Endothelial cell of umbilical vein (primary cell): Measurements from ENCODE around the gene RPL11. TPM values are rescaled to one million over a fixed set of nuclear protein-coding genes. Genes with fewer than 3 reads are reported as not detected.

Experiments
- BruUV-seq: library from RNA; stranded (reverse); fragments of 400-500 nt; replicated peaks from 2 replicates; lab custom pipeline; 2021; lab: Mats Ljungman, UMichigan
- CTCF ChIA-PET: fragments of 300-600, 350-600 bp; sonication (Branson Sonifier 250); formaldehyde crosslinking; loops from one replicate; lab custom pipeline; 2021; ENCODE audit warnings: antibody characterized with exemption, inconsistent platforms; lab: Charles Lee
- POLR2A ChIA-PET: fragments of 300-600, 350-600 bp; sonication (Branson Sonifier 250); formaldehyde crosslinking; loops from one replicate; lab custom pipeline; 2021; ENCODE audit warnings: antibody characterized with exemption, inconsistent platforms; lab: Charles Lee
- DNase-seq: peaks from one replicate; pipeline ENCODE4 v3.0.0-alpha.2; 2011; ENCODE audit warnings: low read depth, low spot score
- FAIRE-seq: peaks from 2 replicates; lab custom pipeline; 2011; peaks lifted over from hg19 to GRCh38; lab: Jason Lieb, UNC
- H2AFZ ChIP-seq: 2 replicates; pipeline ENCODE4 v1.6.0; 2012; ENCODE audit warnings: low read depth, low read length, control low read depth, inconsistent platforms
- H3K27ac ChIP-seq: 2 replicates; pipeline ENCODE4 v1.5.1; 2011; ENCODE audit warnings: low read depth, mild to moderate bottlenecking, control low read depth, low read length, moderate library complexity; ENCODE audit not compliant: insufficient read depth
- H3K27me3 ChIP-seq, 2 experiments: 2 replicates each; pipeline versions ENCODE4 v1.6.0 to v1.6.1; 2011; ENCODE audit warnings: low read length in 2 of 2, mixed read lengths in 1 of 2; ENCODE audit not compliant: control insufficient read depth in 2 of 2, insufficient read depth in 2 of 2
- H3K36me3 ChIP-seq, 2 experiments: 2 replicates in 1 of 2; 3 replicates in 1 of 2; pipeline ENCODE4 v1.5.1; 2011; ENCODE audit warnings: low read length in 2 of 2, mild to moderate bottlenecking in 1 of 2, moderate library complexity in 1 of 2; ENCODE audit not compliant: control insufficient read depth in 2 of 2, insufficient read depth in 2 of 2; ENCODE audit errors: extremely low read depth in 1 of 2
- H3K4me1 ChIP-seq: 3 replicates; pipeline ENCODE4 v1.5.1; 2011; ENCODE audit warnings: mild to moderate bottlenecking, low read length; ENCODE audit not compliant: control insufficient read depth, insufficient read depth; ENCODE audit errors: extremely low read depth
- H3K4me2 ChIP-seq: 2 replicates; pipeline ENCODE4 v1.6.1; 2011; ENCODE audit warnings: low read length, control low read depth, mixed read lengths; ENCODE audit not compliant: insufficient read depth
- H3K4me3 ChIP-seq, 3 experiments: fragments of 200-600 bp in 1 of 3; sonication (generic), shearing (Covaris generic) in 1 of 3; replicated peaks in 1 of 3; 2 replicates each; pipeline ENCODE4 v1.5.1; 2011 to 2016; ENCODE audit warnings: control low read depth in 3 of 3, low read length in 3 of 3, mild to moderate bottlenecking in 2 of 3, inconsistent platforms in 1 of 3, low read depth in 1 of 3, moderate library complexity in 1 of 3; ENCODE audit not compliant: insufficient read depth in 1 of 3
- H3K79me2 ChIP-seq: 2 replicates; pipeline ENCODE4 v1.6.0; 2012; ENCODE audit warnings: low read length, inconsistent platforms; ENCODE audit not compliant: control insufficient read depth, insufficient read depth
- H3K9ac ChIP-seq: replicated peaks from 2 replicates; pipeline ENCODE3; 2011; ENCODE audit warnings: low read length, control low read depth; ENCODE audit not compliant: insufficient read depth; ENCODE audit errors: extremely low read depth
- H3K9me1 ChIP-seq: replicated peaks from 3 replicates; pipeline ENCODE4 v1.6.0; 2011; ENCODE audit warnings: mild to moderate bottlenecking, low read length; ENCODE audit not compliant: control insufficient read depth, insufficient read depth; ENCODE audit errors: extremely low read depth
- H3K9me3 ChIP-seq: replicated peaks from 2 replicates; pipeline ENCODE4 v1.5.1; 2012; ENCODE audit warnings: low read length, inconsistent platforms; ENCODE audit not compliant: control insufficient read depth, insufficient read depth
- H4K20me1 ChIP-seq: replicated peaks from 2 replicates; pipeline ENCODE3; 2011; ENCODE audit warnings: mild to moderate bottlenecking, low read length; ENCODE audit not compliant: control insufficient read depth, insufficient read depth; ENCODE audit errors: extremely low read depth
- EZH2 ChIP-seq: IDR thresholded peaks from 2 replicates; pipeline ENCODE4 v1.6.1; 2012; ENCODE audit warnings: borderline replicate concordance, low read depth, mild to moderate bottlenecking, moderate library complexity, low read length, inconsistent platforms; ENCODE audit not compliant: severe bottlenecking
- FOS ChIP-seq: IDR thresholded peaks from 2 replicates; pipeline ENCODE4 v1.6.1; 2011; ENCODE audit warnings: mild to moderate bottlenecking, low read length, moderate library complexity, borderline replicate concordance; ENCODE audit not compliant: insufficient read depth
- GATA2 ChIP-seq: IDR thresholded peaks from 2 replicates; pipeline ENCODE4 v1.7.0; 2011; ENCODE audit warnings: low read depth, mild to moderate bottlenecking, moderate library complexity, mixed read lengths, low read length; ENCODE audit not compliant: insufficient read length, insufficient read depth
- JUN ChIP-seq: IDR thresholded peaks from 2 replicates; pipeline ENCODE4 v1.6.1; 2011; ENCODE audit warnings: borderline replicate concordance, low read depth; ENCODE audit not compliant: insufficient read length, insufficient read depth
- dilution Hi-C: fragments of 300-500 bp; cut with MboI; formaldehyde crosslinking; loops from one replicate; pipeline ENCODE4 v1.15.0; 2019; ENCODE audit warnings: low sequenced_read_pairs; ENCODE audit not compliant: extremely low pct_ligation_motif_present
- intact Hi-C: fragments of 100-400 bp; cut with micrococcal nuclease; formaldehyde crosslinking; loops from one replicate; pipeline ENCODE4 v1.10.0; 2022
- polyA plus RNA-seq, 4 experiments: library from polyadenylated mRNA; depleted of rRNA in 3 of 4; stranded (reverse) in 3 of 4; unstranded in 1 of 4; fragments of >200 nt; gene quantifications; 2 replicates each; pipeline versions ENCODE4 v1.2.1 to v1.2.3, GENCODE V29; 2011 to 2012; ENCODE audit warnings: missing spikeins in 1 of 4
- total RNA-seq: library from RNA; stranded (reverse); gene quantifications from 2 replicates; pipeline ENCODE4 v1.2.3, GENCODE V29; 2021
- TF ChIP-seq, protein P1 (sequence below): IDR thresholded peaks from 2 replicates; pipeline ENCODE4 v1.6.1; 2011; ENCODE audit not compliant: insufficient read depth, insufficient read length
- TF ChIP-seq, protein P2 (sequence below), 2 donors: IDR thresholded peaks; 1 replicate in 1 of 2; 2 replicates in 1 of 2; pipeline ENCODE4 v1.5.1; 2011; ENCODE audit warnings: low read length in 2 of 2, mild to moderate bottlenecking in 2 of 2, moderate library complexity in 2 of 2, control low read depth in 1 of 2, inconsistent platforms in 1 of 2, low read depth in 1 of 2; ENCODE audit not compliant: insufficient read depth in 1 of 2; ENCODE audit errors: extremely low read depth in 1 of 2

The RPL11 gene
- total and polyA plus RNA-seq, 2 donors (not counting 3 experiments of a cell fraction or from before 2014, with no cell fraction given) = 861 to 1,084 TPM

DNA sequence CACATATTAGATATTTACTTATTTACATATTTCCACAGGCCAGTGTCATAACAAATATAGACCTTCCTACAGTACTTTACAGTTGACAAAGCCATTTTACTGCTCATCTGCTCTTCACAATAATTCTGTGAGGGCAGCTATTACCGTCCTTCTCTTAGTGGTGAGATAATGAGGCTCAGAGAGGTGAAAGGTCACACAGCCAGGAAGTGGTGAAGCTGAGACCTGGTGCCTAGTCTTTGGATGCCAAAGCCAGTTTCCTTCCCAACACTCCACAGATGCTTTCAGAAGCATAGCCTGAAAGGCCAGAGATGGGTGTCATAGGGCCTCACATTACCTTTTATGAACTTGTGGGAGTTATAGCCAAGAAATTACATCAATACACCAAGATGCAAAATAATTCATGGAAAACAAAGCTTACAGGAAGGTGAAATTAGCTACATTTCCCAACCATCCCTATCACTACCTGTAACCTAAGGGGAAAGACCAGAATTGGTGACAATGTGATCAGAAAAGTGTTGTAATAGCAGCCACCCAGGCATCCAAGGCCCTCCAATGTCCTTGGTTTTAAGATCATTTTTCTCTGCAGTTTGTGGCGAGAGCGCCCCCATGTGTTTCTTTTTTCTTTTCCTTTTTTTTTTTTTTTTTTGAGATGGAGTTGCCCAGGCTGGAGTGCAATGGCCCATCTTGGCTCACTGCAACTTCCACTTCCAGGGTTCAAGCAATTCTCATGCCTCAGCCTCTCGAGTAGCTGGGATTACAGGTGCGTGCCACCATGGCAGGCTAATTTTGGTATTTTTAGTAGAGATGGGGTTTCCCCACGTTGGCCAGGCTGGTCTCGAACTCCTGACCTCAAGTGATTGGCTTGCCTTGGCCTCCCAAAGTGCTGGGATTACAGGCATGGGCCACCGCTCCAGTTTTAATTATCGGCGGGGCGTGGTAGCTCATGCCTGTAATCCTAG lies 26.5 kb upstream of the RPL11 start:
- no peaks in the 10 kb centered on the region for H3K79me2 ChIP-seq
- no peaks in the 10 kb centered on the region for H3K36me3 ChIP-seq
- no peak overlapping the region for H3K9ac ChIP-seq
- H3K4me1 ChIP-seq = no peaks in the 10 kb centered on the region
- FAIRE-seq = peak; percentile 47
- no peak overlapping the region for H3K4me2 ChIP-seq
- peak; percentile 39 for DNase-seq
- intact Hi-C loops = loop anchor here (1.0 kb wide), 2 partner anchors 121 to 168 kb away; no protein-coding TSS in a partner anchor
- ChIA-PET CTCF (interaction anchor here (0.7 to 2.4 kb wide), 7 partner anchors 17 to 168 kb away, joined by 3 to 13 read pairs (median 4); no protein-coding TSS in a partner anchor), POLR2A (no interaction called here)
- H4K20me1 ChIP-seq = no peaks in the 10 kb centered on the region
- BruUV-seq = no TSS peak
- H3K9me3 ChIP-seq = no peaks in the 10 kb centered on the region
- H3K27me3 ChIP-seq = no peaks in the 10 kb centered on the region
- dilution Hi-C loops = no loop called here
- no peaks in the 10 kb centered on the region for H3K9me1 ChIP-seq
- no peak overlapping the region for H3K4me3 ChIP-seq
- TF ChIP-seq FOS (no peak), GATA2 (no peak), JUN (no peak), EZH2 (no peak)
- TF ChIP-seq, protein P1, sequence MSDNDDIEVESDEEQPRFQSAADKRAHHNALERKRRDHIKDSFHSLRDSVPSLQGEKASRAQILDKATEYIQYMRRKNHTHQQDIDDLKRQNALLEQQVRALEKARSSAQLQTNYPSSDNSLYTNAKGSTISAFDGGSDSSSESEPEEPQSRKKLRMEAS = no peak
- TF ChIP-seq, protein P2, sequence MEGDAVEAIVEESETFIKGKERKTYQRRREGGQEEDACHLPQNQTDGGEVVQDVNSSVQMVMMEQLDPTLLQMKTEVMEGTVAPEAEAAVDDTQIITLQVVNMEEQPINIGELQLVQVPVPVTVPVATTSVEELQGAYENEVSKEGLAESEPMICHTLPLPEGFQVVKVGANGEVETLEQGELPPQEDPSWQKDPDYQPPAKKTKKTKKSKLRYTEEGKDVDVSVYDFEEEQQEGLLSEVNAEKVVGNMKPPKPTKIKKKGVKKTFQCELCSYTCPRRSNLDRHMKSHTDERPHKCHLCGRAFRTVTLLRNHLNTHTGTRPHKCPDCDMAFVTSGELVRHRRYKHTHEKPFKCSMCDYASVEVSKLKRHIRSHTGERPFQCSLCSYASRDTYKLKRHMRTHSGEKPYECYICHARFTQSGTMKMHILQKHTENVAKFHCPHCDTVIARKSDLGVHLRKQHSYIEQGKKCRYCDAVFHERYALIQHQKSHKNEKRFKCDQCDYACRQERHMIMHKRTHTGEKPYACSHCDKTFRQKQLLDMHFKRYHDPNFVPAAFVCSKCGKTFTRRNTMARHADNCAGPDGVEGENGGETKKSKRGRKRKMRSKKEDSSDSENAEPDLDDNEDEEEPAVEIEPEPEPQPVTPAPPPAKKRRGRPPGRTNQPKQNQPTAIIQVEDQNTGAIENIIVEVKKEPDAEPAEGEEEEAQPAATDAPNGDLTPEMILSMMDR (IDR thresholded peaks at IDR 0.05; ENCODE audit: extremely low read depth in 1 of 2, insufficient read depth in 1 of 2, low read depth in 1 of 2, low read length in 2 of 2) = peak; percentile 23 to 30
- H3K27ac ChIP-seq = no peak overlapping the region
- H2AFZ ChIP-seq = no peak overlapping the region
